GM21526 (cell line): ENCODE data around the gene ATP9B.
A peak's percentile ranks its signal among the peaks of the same experiment; 100 is the strongest.

Experiments
- ATAC-seq: cut with Tn5 transposase; IDR thresholded peaks from one replicate; pipeline ENCODE4 v1.9.1; 2021; ENCODE audit warnings: moderate library complexity; ENCODE audit not compliant: unreplicated experiment, low FRiP score

The ATP9B gene

DNA sequence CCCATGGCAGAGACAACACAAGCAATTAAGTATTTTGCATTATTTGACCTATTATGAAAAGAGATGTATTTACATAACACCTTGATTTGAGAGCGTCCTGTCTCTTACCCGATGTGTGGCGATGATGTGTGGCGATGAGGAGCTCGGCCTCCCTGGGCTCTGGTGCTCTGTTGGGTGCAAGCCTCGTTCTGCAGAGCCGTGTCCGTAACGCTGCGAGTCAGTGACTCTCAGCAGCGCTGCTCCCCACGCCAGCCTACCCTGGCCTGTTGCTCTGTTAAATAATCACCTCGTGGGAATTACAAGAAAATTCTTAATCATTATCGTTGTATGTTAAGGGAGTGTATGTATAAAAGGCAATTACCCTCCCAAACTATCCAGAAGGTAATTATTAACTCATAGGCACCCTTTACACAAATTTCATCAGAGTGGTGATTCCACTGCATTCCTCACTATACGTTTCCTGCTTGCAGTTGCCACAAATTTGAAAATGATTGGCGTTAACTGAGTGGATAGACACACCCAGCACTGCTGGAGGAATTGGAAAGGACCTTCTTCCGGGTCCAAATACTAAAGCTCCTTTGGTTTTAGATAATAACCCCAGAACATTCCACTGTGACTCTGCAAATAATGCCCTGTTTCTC lies 274.5 kb downstream of the ATP9B start:
- no peak for ATAC-seq

DNA sequence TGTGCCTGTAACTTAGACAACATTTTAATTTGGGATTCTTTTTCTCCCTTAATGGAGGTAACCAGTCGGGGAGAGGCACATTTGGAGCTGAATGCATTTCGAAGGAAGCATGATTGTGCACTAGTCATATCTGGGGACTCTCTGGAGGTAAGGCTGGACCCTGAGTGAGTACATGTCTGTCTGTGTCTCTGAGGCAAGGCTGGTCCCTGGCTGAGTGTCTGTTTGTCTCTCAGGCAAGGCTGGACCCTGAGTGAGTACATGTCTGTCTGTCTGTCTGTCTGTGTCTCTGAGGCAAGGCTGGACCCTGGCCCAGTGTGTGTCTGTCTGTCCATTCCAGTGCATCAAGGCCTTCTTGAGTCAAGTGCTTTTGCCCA lies 275.0 kb downstream of the ATP9B start:
- ATAC-seq, result no peak

DNA sequence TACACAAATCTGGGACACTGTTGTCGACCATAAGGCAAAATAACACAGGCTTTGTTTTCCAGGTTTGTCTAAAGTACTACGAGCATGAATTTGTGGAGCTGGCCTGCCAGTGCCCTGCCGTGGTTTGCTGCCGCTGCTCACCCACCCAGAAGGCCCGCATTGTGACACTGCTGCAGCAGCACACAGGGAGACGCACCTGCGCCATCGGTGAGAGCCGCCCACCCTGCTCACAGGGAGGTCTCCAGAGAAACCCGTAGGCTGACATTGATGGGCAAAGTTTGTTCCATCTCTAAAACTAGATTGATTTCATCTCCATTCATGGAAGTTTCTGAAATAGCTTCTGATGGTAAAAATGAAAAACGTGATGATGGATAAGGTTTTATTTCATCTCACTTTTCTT lies 276.2 kb downstream of the ATP9B start:
- no peak for ATAC-seq

DNA sequence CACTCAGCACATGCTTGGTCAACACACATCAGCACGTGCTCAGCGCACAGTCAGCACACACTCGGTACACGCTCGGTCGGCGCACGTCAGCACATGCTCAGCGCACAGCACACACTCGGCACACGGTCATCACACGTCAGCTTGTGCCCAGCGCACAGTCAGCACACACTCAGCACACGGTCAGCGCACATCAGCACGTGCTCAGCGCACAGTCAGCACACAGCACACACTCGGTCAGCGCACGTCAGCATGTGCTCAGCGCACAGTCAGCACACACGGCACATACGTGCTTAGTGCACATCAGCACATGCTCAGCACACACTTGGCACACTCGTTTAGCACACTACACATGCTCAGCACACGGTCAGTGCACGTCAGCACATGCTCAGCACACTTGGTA lies 276.8 kb downstream of the ATP9B start:
- ATAC-seq, result no peak

DNA sequence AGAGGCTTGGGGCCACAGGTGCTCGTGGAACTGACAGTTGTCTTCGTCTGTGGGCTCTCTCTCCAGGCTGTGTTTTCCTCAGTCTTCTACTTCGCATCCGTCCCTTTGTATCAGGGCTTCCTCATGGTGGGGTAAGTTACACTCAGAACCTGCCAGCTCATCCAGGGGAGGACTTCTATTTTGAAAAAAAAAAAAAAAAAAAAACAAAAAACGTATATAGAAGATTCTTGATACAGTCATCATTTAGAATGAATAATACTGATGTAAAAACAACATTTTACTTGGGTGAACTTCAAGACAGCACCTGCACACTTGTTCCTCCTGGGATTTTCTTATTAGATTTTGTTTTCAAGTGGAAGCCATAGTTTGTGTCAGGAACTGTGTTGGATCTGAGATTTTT lies 278.9 kb downstream of the ATP9B start:
- ATAC-seq, result no peak

DNA sequence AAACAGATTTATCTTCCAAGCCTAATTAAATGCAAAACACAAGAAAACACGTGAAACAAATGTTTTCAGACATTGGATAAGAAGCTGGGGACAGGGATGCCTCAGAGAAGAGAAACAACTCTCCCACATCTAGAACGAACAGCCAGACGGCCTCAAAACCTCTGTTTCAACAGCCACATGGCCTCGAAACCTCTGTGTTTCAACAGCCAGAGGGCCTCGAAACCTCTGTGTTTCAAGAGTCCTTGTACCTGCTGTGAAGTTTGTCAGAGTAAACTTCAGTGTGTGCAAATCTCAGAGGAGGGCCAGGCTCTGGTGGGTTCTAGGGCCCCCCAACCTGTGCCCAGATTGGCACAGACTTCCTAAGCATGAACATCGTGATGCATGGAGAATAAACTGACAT lies 283.2 kb downstream of the ATP9B start:
- ATAC-seq, result no peak

DNA sequence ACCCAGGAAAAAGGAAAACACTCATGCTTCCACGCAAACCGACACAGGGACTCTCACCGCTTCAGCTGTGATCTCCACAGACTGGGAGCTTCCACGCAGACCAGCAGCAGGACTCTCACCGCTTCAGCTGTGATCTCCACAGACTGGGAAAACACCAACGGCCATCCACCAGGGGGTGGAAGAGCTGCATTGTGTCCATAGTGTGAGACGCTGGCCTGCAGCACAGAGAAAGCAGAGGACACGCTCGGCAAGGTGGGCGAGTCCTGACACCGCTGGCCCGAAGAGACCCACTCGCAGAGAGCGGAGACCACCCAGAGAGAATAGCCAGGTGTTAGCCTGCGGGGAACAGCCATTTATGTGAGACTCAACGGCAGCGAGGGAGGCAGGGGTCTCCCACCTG lies 284.1 kb downstream of the ATP9B start:
- no peak for ATAC-seq

DNA sequence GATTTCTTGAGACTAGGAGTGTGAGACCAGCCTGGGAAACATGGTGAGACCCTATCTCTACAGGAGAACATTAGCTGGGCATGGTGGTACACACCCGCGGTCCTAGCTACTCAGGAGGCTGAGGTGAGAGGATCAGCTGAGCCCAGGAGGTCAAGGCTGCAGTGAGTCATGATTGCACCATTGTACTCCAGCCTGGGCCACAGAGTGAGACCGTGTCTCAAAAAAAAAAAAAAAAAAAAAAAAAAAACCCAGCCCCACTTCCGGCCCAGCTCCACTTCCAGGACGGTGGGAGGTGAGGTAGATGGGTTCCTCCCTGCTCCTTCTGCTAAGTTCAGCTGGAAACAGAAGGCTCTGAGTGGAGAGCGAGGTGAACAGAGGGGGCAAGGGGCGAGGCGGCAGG lies 285.2 kb downstream of the ATP9B start:
- no peak for ATAC-seq

DNA sequence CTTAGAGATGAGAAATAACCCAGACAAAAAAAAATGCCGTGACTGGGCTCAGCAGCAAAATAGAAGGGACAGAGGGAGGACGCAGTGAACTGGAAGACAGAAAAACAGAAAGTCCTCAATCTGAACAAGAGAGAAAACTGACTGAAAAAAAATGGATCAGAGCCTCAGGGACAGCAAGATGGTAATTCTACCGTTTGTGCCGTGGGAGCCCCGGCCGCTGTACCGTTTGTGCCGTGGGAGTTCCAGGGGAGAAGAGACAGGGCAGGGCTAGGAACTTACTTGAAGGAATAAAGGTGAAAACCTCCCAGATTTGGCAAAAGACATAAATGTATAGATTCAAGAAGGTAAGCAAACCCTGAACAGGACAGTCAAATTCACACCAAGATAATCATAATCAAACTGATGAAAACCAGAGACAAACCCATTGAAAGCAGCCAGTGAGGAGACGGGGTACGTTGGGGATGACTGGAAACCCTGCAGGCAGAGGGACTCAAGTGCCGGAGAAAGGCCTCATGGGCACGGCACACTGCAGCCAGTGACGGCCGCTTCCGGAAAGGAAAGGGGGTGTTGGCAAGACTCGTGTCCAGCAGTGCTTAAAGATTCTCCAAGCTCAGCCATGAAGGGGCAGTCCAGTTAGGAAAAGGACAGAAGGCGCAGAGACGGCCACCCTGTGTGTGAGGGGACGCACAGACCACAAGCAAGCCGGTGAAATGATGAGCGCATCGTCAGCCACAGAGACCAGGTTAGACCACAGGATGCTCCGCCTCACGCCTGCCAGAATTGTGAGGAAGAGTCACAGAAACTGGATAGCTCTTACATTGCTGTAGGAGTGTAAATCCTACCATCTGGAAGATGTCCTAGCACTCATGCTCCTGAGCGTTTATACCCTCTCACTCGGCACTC lies 286.5 kb downstream of the ATP9B start:
- ATAC-seq, result peak; percentile 55

DNA sequence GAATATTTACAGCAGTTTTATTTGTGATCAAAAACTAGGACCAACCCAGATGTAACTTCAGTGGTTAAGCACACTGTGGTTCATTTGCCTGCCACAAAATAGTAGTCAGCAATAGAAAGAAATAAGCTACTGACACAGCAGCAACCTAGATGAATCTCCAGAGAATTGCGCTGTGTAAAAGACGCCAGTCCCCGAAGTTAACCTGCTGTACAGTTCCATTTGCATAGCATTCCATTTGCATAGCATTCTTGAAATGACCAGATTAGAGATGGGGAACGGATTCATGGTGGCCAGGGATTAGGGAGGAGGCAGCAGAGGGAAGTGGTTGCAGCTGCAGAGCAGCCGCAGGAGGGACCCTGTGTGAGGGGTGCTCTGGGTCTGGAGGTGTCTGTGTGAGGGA lies 287.2 kb downstream of the ATP9B start:
- peak; percentile 77 for ATAC-seq

DNA sequence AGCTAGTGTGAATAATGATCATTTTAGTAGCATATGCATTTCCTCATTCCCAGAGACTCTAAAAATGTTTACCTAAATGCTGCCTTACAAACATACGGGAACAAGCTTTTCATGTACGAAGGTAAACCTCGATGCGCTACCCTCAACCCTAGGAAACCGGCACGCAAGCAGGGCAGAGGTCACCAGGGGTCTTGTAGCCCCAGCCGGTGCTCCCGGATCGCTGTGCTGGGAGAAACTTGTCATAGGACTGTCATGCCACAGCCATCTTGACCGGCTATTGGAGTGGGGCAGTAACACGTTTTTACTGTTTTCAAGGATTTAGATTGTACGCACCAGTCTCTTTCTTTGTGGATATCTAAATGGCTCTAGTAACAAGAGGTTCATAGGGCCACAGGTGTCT lies 291.7 kb downstream of the ATP9B start:
- no peak for ATAC-seq

DNA sequence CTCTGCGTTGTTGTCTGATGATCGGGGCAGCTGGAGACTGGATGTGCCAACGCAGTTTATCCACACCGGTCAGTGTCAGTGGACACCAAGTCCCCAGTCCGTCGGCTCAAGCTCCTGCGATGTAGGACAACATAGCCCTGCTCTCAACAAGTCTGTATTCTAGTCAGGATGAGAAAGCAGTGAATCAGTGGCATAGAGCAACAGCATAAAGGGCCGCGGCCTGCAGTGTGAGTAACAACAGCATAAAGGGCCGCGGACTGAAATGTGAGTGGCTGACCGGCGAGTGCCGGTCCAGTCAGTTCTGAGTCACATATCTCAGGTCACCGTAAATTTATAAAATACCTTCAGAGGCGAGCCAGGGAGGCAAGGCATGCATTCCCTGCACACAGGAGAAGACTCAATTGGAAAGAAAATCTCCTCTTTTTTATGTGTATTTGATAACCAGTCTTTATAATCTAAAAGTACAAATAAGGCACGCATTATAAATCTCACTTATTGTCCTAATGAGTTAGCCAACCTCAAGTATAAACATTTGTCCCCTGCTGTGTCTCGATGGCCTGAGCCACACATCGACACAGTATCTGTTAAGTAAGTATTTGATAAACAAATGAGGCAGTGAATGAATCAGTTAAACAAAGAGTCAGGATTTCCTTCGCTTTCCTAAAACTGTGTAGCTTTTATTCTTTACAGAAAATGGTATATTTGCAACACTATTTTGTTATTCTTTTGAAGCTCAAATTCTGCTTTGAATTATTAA lies 292.8 kb downstream of the ATP9B start:
- ATAC-seq, result no peak

DNA sequence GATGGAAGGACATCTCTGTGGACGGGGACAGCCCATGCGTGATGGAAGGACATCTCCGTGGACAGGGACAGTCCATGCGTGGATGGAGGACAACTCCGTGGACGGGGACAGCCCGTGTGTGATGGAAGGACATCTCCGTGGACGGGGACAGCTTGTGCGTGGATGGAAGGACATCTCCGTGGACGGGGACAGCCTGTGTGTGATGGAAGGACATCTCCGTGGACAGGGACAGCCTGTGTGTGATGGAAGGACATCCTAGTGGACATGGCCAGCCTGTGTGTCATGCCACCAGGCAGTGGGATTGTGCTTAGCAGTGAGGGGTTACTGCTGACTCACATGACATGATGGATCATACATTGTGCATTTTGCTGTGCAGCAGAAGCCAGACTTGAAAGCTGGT lies 296.5 kb downstream of the ATP9B start:
- ATAC-seq, result no peak

DNA sequence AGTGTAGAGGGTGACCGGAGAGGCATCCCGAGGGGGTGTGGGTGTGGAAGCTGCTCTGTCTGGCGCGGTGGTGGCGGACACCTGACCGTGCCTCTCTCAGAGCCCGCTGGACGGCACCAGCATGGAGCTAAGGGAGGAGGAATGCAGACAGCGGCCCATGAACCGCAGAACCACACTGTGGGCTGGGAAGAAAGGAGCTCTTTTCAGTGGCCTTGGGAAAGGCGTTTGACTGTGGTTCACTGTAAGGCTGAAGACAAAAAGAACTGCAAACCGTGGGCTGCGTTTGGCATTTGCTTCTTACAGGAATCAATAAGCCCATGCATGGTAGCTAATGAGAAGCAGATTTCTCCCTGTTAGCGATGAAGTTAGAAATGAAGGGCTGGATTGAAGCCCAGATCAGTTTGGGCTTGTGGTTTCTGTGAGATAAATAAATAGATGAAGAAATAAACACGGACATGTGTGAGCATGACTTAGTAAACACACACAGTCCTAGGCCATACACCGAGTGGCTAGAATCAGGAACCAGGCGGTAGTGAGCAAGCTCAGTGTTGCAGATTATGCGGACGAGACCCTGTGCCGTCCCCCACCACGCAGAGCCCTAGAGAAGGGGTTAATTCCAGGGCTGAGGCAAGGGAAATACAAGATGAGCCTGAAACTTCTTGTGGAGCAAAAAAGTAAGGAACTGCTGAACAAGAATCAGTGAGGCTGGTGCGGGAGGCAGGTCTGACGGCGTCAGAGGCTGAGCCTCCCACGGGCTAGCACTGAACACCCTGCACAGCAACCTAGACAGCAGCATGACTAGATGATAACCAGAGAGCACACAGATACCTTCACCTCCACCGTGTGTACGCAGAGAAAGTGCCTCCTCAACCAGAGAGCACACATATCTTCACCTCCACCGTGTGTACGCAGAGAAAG lies 297.2 kb downstream of the ATP9B start:
- no peak for ATAC-seq

DNA sequence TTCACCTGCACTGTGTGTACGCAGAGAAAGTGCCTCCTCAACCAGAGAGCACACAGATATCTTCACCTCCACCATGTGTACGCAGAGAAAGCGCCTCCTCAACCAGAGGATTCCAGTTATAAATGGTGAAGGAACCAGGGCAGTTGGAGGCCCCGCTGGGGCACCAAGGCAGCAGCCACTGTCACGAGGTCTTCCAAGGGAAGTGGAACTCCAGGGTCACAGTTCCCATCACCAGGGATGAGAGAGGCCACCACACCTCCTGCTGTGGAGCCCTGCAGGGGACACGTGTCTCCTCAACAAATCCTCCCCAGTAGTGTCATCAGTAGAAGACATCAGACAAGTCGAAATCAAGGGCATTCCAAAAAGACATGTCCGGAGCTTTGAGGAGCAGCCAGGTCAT lies 298.3 kb downstream of the ATP9B start:
- no peak for ATAC-seq

DNA sequence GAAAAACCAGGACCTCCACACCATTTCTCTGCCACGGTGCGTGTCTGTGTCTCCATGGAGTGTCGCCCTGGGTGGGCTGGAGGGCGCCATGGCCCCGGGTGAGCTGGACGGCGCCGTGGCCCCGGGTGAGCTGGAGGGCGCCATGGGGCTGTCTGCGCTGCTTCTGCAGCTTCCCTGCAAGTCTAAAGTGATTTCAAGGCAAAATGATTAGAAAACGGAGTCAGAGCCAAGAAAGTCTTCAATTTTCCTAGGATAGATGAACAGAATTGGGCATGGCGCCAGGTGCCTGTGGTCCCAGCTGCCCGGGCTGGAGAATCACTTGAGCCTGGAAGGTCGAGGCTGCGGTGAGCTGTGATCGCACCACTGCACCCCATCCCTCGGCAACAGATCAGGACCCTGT lies 298.8 kb downstream of the ATP9B start:
- ATAC-seq, result no peak

DNA sequence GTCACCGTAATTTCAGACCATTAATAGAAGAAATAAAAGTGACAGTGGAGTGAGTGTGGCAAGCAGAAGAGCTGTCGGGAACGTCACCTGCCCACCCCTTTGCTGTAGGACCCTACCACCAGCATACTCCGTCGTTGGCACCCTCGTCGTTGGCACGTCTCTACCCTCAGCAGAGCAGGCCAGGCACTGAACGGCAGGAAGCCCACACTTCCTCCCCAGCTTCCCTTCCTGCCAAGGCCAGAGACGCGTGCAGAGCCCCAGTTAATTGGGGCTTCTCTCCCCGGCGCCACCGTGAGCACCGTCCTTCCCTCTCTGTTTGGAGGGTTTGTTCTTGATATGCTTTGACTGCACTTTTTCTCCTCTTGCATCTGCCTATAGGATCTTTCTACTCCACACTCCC lies 299.5 kb downstream of the ATP9B start:
- ATAC-seq, result no peak

DNA sequence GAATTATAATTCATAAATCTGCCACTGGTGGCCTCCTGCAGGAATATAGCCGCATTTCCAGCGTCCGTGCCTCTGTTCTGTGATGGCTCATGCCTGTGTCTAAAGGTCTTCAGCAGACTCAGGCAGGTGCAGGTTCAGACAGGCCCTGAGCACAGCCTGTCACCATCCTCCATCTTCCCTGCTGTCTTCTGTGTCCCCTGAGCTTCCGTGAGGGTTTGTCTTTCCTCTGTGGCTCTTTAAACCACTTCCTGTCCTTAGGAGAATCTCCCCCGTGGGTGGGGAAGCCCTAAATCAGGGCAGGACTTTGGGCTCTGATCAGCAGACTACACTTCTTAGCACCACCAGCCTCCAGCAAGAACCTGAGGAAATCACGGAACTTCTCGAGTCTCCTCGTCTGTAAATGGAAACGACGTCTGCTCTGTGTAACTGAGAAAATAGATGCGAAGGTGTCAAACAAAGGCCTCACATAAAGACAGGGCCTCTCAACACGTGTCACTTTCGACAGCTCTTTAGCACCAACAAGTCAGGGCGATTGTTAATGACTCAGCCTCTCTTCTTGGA lies 302.4 kb downstream of the ATP9B start:
- no peak for ATAC-seq

DNA sequence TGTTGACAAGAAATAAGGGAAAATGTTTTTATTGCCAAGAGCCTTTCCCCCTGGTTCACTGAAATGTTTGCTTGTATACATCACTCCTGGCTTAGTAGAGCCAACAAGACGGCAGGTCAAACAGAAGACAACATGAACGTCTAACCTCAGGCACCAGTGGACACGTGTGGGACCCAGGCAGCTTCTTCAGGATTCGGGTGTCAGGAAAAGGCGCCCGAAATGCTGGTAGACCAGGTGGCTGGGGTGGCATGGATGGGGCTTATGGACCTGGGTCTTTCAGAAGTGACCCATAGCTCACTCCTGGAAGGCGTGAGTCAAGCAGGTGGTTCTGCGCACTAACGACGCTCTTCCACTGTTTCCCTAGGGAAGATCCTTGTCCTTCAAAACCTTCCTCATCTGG lies 303.3 kb downstream of the ATP9B start:
- no peak for ATAC-seq

DNA sequence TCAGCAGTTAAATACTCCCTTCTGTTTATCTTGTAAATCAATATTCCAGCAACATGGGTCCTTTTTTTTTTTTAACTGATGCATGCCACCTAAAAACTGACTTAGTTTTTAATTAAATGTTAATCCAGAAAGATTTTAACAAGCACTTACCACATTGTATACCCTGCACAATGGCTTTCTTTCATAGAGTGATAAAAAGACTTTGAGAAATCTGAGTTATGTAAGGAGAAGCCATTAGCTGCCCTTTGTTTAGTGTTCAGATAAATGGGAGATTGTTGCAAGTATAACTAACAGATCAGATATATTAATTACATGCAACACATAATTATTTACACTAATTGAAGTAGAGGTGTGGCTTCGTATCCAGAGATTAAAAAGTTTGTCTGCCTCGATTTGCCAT lies 303.8 kb downstream of the ATP9B start:
- ATAC-seq, result no peak
